Stimulated activated CD4-positive, alpha-beta T cell treated with anti-CD3 and anti-CD28 coated beads, Interleukin-4, amount 100 ng/mL, for 48 hours (primary cell): ENCODE results near the gene TATDN2.
A peak's percentile ranks its signal among the peaks of the same experiment; 100 is the strongest.
"Not testable (repeated sequence)": the region's sequence is repeated elsewhere in the genome, so short reads cannot be mapped to it uniquely, and the experiment has no call there.

Experiments
- DNase-seq, 2 donors: peaks; one replicate each; pipeline ENCODE4 v3.0.0-alpha.2; 2020; ENCODE audit warnings: low read depth in 2 of 2

The TATDN2 gene

GRCh38 chr3:10269443-10269842 lies 21.2 kb downstream of the TATDN2 start:
- DNase-seq, result no peak

GRCh38 chr3:10272476-10272875 lies 24.2 kb downstream of the TATDN2 start:
- DNase-seq, result not testable (repeated sequence)

GRCh38 chr3:10272977-10273376 lies 24.7 kb downstream of the TATDN2 start:
- DNase-seq, result no peak

- no peak for DNase-seq
Measured at GRCh38 chr3:10273702-10274305, 25.5 kb downstream of the TATDN2 start.

- DNase-seq, result no peak
Measured at GRCh38 chr3:10274601-10275000, 26.3 kb downstream of the TATDN2 start.

- no peak for DNase-seq
Measured at GRCh38 chr3:10277115-10277625, 28.9 kb downstream of the TATDN2 start.

GRCh38 chr3:10278501-10278900 lies 30.2 kb downstream of the TATDN2 start:
- DNase-seq, result no peak

GRCh38 chr3:10279384-10280176 lies 31.3 kb downstream of the TATDN2 start:
- no peak for DNase-seq

- no peak for DNase-seq
Measured at GRCh38 chr3:10280177-10280529, 31.9 kb downstream of the TATDN2 start.

GRCh38 chr3:10280571-10280970 lies 32.3 kb downstream of the TATDN2 start:
- DNase-seq, result no peak

- DNase-seq, result no peak
Measured at GRCh38 chr3:10281951-10282350, 33.7 kb downstream of the TATDN2 start.

- DNase-seq, result no peak
Measured at GRCh38 chr3:10283638-10284037, 35.4 kb downstream of the TATDN2 start.

- peak in 1 of 2 donors; percentile 25 for DNase-seq
Measured at GRCh38 chr3:10284496-10284895, 36.2 kb downstream of the TATDN2 start.

- no peak for DNase-seq
Measured at GRCh38 chr3:10285272-10286132, 37.2 kb downstream of the TATDN2 start.

- no peak for DNase-seq
Measured at GRCh38 chr3:10286133-10286524, 37.9 kb downstream of the TATDN2 start.

GRCh38 chr3:10286596-10287295 lies 38.5 kb downstream of the TATDN2 start:
- DNase-seq, result no peak

- DNase-seq, result no peak
Measured at GRCh38 chr3:10287936-10288574, 39.8 kb downstream of the TATDN2 start.

GRCh38 chr3:10288575-10288960 lies 40.3 kb downstream of the TATDN2 start:
- no peak for DNase-seq

- DNase-seq, result no peak
Measured at GRCh38 chr3:10289077-10289476, 40.8 kb downstream of the TATDN2 start.

- no peak for DNase-seq
Measured at GRCh38 chr3:10289787-10290355, 41.6 kb downstream of the TATDN2 start.
